IMR-90 (cell line): ENCODE measurements around the gene N4BP2. TPM values are rescaled to one million over a fixed set of nuclear protein-coding genes. Genes with fewer than 3 reads are reported as not detected.

Experiments
- ATAC-seq: fragments of 200-7000 bp; cut with Tn5 transposase; 2 replicates; pipeline ENCODE4 v1.9.1; 2020; ENCODE audit warnings: low read depth, mild to moderate bottlenecking, moderate library complexity
- BruUV-seq: library from RNA; stranded (reverse); fragments of 400-500 nt; replicated peaks from 2 replicates; lab custom pipeline; 2021; lab: Mats Ljungman, UMichigan
- CTCF ChIA-PET: fragments of 300-600 bp; formaldehyde crosslinking; extraction: SDS; loops from one replicate; lab custom pipeline; 2021; ENCODE audit warnings: antibody characterized with exemption; lab: Yijun Ruan, JAX
- POLR2A ChIA-PET: fragments of 300-600 bp; sonication (Branson Sonifier 250); formaldehyde crosslinking; loops from one replicate; lab custom pipeline; 2022; ENCODE audit warnings: antibody characterized with exemption; ENCODE audit not compliant: unreplicated experiment; lab: Charles Lee
- DNase-seq: peaks from one replicate; pipeline ENCODE4 v3.0.0; 2013
- H2AFZ ChIP-seq: replicated peaks from 2 replicates; pipeline ENCODE3; 2013; ENCODE audit warnings: low read length, mild to moderate bottlenecking; ENCODE audit not compliant: poor library complexity
- H2AK5ac ChIP-seq: 2 replicates; pipeline ENCODE4 v1.6.1; 2013; ENCODE audit warnings: low read depth, low read length, inconsistent platforms
- H2AK9ac ChIP-seq: replicated peaks from 2 replicates; pipeline ENCODE3; 2013; ENCODE audit warnings: mild to moderate bottlenecking, low read depth, low read length, moderate library complexity; ENCODE audit not compliant: poor library complexity
- H2BK120ac ChIP-seq: 2 replicates; pipeline ENCODE4 v1.6.1; 2013; ENCODE audit warnings: low read depth, low read length, inconsistent platforms
- H2BK15ac ChIP-seq: 3 replicates; pipeline ENCODE4 v1.6.1; 2013; ENCODE audit warnings: low read depth, low read length, inconsistent platforms
- H2BK20ac ChIP-seq: 2 replicates; pipeline ENCODE4 v1.6.1; 2013; ENCODE audit warnings: low read depth, mild to moderate bottlenecking, inconsistent platforms, low read length, moderate library complexity
- H2BK5ac ChIP-seq: 2 replicates; pipeline ENCODE4 v1.6.1; 2013; ENCODE audit warnings: mild to moderate bottlenecking, low read depth, low read length, inconsistent platforms; ENCODE audit not compliant: poor library complexity, severe bottlenecking
- H3K14ac ChIP-seq: replicated peaks from 2 replicates; pipeline ENCODE4 v1.6.1; 2013; ENCODE audit warnings: low read depth, low read length, inconsistent platforms
- H3K18ac ChIP-seq: 2 replicates; pipeline ENCODE4 v1.6.1; 2013; ENCODE audit warnings: low read depth, low read length, control low read depth
- H3K23ac ChIP-seq: 2 replicates; pipeline ENCODE4 v1.6.1; 2013; ENCODE audit warnings: low read depth, low read length, inconsistent platforms
- H3K27ac ChIP-seq: 2 replicates; pipeline ENCODE4 v1.5.1; 2013; ENCODE audit warnings: mild to moderate bottlenecking, control low read depth, low read length; ENCODE audit not compliant: insufficient read depth
- H3K27me3 ChIP-seq: 2 replicates; pipeline ENCODE4 v1.6.1; 2013; ENCODE audit warnings: low read length; ENCODE audit not compliant: control insufficient read depth, insufficient read depth
- H3K36me3 ChIP-seq: 2 replicates; pipeline ENCODE4 v1.6.1; 2013; ENCODE audit warnings: low read length, mixed read lengths; ENCODE audit not compliant: control insufficient read depth, insufficient read depth
- H3K4ac ChIP-seq: 2 replicates; pipeline ENCODE4 v1.6.1; 2013; ENCODE audit warnings: low read depth, low read length, inconsistent platforms
- H3K4me1 ChIP-seq: 2 replicates; pipeline ENCODE4 v1.6.1; 2013; ENCODE audit warnings: low read length, mixed read lengths; ENCODE audit not compliant: control insufficient read depth, insufficient read depth
- H3K4me2 ChIP-seq: 2 replicates; pipeline ENCODE4 v1.6.1; 2013; ENCODE audit warnings: low read depth, mild to moderate bottlenecking, control low read depth, low read length, moderate library complexity
- H3K4me3 ChIP-seq: 2 replicates; pipeline ENCODE4 v1.5.1; 2013; ENCODE audit warnings: low read depth, mild to moderate bottlenecking, control low read depth, low read length, moderate library complexity; ENCODE audit not compliant: insufficient read depth
- H3K56ac ChIP-seq: 2 replicates; pipeline ENCODE4 v1.6.1; 2013; ENCODE audit warnings: low read length, inconsistent platforms; ENCODE audit not compliant: insufficient read depth; ENCODE audit errors: extremely low read depth
- H3K79me1 ChIP-seq, 2 experiments: 2 replicates each; pipeline ENCODE4 v1.6.1; 2013; ENCODE audit warnings: low read length in 2 of 2, inconsistent platforms in 1 of 2, low read depth in 1 of 2
- H3K9ac ChIP-seq: 2 replicates; pipeline ENCODE4 v1.6.1; 2013; ENCODE audit warnings: low read depth, low read length, control low read depth
- H3K9me1 ChIP-seq: 2 replicates; pipeline ENCODE4 v1.6.1; 2013; ENCODE audit warnings: low read length, inconsistent platforms; ENCODE audit not compliant: insufficient read depth
- H3K9me3 ChIP-seq: 2 replicates; pipeline ENCODE4 v1.6.1; 2013; ENCODE audit warnings: low read length; ENCODE audit not compliant: control insufficient read depth, insufficient read depth
- H4K20me1 ChIP-seq: 2 replicates; pipeline ENCODE4 v1.6.1; 2013; ENCODE audit warnings: low read length, inconsistent platforms; ENCODE audit not compliant: insufficient read depth
- H4K5ac ChIP-seq: 2 replicates; pipeline ENCODE4 v1.6.1; 2013; ENCODE audit warnings: mild to moderate bottlenecking, low read depth, low read length, control low read depth
- H4K8ac ChIP-seq, 2 experiments: 2 replicates each; pipeline ENCODE4 v1.6.1; 2013; ENCODE audit warnings: low read depth in 2 of 2, low read length in 2 of 2, control low read depth in 1 of 2, inconsistent platforms in 1 of 2
- H4K91ac ChIP-seq: 2 replicates; pipeline ENCODE4 v1.6.1; 2013; ENCODE audit warnings: low read depth, low read length, inconsistent platforms; ENCODE audit not compliant: insufficient read depth
- MXI1 ChIP-seq: IDR thresholded peaks from 2 replicates; pipeline ENCODE4 v1.6.1; 2012; ENCODE audit warnings: low read depth, mild to moderate bottlenecking, low read length, moderate library complexity, borderline replicate concordance
- WGBS, 2 experiments: methylation state at CpG; one replicate each; pipeline versions ENCODE4 v1.1.5 to v1.1.7; 2013; ENCODE audit warnings: missing lambda C conversion rate in 2 of 2; ENCODE audit not compliant: insufficient read length in 1 of 2; ENCODE audit errors: extremely low coverage in 2 of 2; 5-methylcytosine and 5-hydroxymethylcytosine counted together
- dilution Hi-C: fragments of 300-500 bp; cut with HindIII; formaldehyde crosslinking; loops from one replicate; pipeline ENCODE4 v1.14.3; 2018; ENCODE audit warnings: low sequenced_read_pairs; ENCODE audit not compliant: unreplicated experiment
- in situ Hi-C: fragments of 300-500 bp; cut with MboI; formaldehyde crosslinking; loops from 3 replicates; pipeline ENCODE4 v1.14.3; 2019; ENCODE audit warnings: low sequenced_read_pairs, inconsistent platforms, mixed read lengths
- intact Hi-C: fragments of 100-400 bp; cut with micrococcal nuclease; formaldehyde crosslinking; loops from 2 replicates; pipeline ENCODE4 v1.10.0; 2022
- polyA plus RNA-seq, 3 experiments: library from polyadenylated mRNA; depleted of rRNA; stranded (reverse); fragments of >200 nt; gene quantifications; 2 replicates each; pipeline ENCODE4 v1.2.3, GENCODE V29; 2012; ENCODE audit warnings: low replicate concordance in 1 of 3
- total RNA-seq: library from RNA; depleted of rRNA; stranded (reverse); fragments of >200 nt; gene quantifications from 2 replicates; pipeline ENCODE4 v1.2.3, GENCODE V29; 2012

N4BP2 gene
- total and polyA plus RNA-seq, 2 of the 4 experiments (the other 2 are of a cell fraction), result 0.84 to 2.2 TPM

DNA sequence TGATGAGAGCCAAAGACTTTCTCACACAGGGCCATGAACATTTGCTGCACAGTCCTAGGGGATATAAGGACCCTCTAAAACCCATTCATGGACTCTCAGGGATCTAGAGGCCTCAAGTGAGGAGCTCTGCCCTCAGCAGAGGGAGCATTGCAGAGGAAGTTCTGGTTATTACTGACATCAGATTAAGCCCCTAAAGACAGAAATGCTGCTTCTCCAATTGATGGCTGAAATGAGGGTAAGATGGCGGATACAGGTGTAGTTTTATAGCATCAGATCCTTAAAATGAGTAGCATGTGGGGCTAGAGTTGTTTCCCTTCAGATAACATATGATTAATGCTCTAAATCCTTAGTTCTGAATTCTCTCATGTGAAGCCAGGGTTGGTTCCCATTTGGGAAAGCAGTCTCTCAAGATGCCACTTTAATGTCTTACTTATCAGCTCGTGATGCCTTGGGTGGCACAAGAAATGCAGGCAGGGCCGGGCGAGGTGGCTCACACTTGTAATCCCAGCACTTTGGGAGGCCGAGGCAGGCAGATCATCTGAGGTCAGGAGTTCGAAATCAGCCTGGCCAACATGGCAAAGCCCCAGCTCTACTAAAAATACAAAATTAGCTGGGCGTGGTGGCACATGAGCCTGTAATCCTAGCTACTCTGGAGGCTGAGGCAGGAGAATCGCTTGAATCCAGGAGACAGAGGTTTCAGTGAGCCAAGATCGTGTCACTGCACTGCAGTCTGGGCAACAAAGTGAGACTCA, 148.0 kb downstream of the N4BP2 start:
- no peak overlapping the region for H2AFZ ChIP-seq
- DNase-seq (no peak), ATAC-seq (no peak)
- no peak overlapping the region for H3K18ac ChIP-seq
- H3K4me2 ChIP-seq, result no peak overlapping the region
- no peaks in the 10 kb centered on the region for H3K4me1 ChIP-seq
- peaks cover 2% of the 10 kb centered on the region for H3K27me3 ChIP-seq
- H2BK15ac ChIP-seq, result no peak overlapping the region
- H3K9me1 ChIP-seq, result no peaks in the 10 kb centered on the region; the same call in 1 of the 2 replicates
- no peak overlapping the region for H4K91ac ChIP-seq
- intact Hi-C loops, result no loop called here
- H3K4ac ChIP-seq, result no peak overlapping the region
- H2BK20ac ChIP-seq, result no peak overlapping the region
- 73% methylated on average over 7 of the region's 9 CpGs; no CpG with 5 or more reads in 1 of the 2 experiments for WGBS, 2 experiments
- POLR2A ChIA-PET, result no interaction called here
- TF ChIP-seq MXI1, result no peak
- no peak overlapping the region for H4K8ac ChIP-seq
- H2BK5ac ChIP-seq, result no peak overlapping the region
- no peak overlapping the region for H2BK120ac ChIP-seq
- no peaks in the 10 kb centered on the region for H4K20me1 ChIP-seq
- in situ Hi-C loops, result no loop called here
- CTCF ChIA-PET, result no interaction called here
- H3K79me1 ChIP-seq, result no peaks in the 10 kb centered on the region
- H3K4me3 ChIP-seq, result no peak overlapping the region
- no peak overlapping the region for H2AK5ac ChIP-seq
- no peak overlapping the region for H3K27ac ChIP-seq
- no peak overlapping the region for H3K9ac ChIP-seq
- H3K9me3 ChIP-seq, result no peaks in the 10 kb centered on the region
- H4K5ac ChIP-seq, result no peak overlapping the region
- H3K36me3 ChIP-seq, result no peaks in the 10 kb centered on the region
- no peak overlapping the region for H3K14ac ChIP-seq
- no peak overlapping the region for H3K56ac ChIP-seq
- no peak overlapping the region for H3K23ac ChIP-seq
- no peak overlapping the region for H2AK9ac ChIP-seq
- dilution Hi-C loops, result no loop called here
- no TSS peak for BruUV-seq
